Fibroblast of pulmonary artery (primary cell): ENCODE results near the gene CD81.

Source experiments
- DNase-seq: peaks from one replicate; pipeline ENCODE4 v3.0.0-alpha.2; 2010; ENCODE audit warnings: low read depth
- H3K4me3 ChIP-seq: replicated peaks from 2 replicates; pipeline ENCODE4 v1.5.1; 2011; ENCODE audit warnings: low read depth, mild to moderate bottlenecking, control low read depth, low read length, moderate library complexity
- TF ChIP-seq, protein P1 (sequence below): IDR thresholded peaks from 2 replicates; pipeline ENCODE4 v1.5.1; 2011; ENCODE audit warnings: mild to moderate bottlenecking, control low read depth, low read length, inconsistent platforms; ENCODE audit errors: missing control alignments

Gene CD81

DNA sequence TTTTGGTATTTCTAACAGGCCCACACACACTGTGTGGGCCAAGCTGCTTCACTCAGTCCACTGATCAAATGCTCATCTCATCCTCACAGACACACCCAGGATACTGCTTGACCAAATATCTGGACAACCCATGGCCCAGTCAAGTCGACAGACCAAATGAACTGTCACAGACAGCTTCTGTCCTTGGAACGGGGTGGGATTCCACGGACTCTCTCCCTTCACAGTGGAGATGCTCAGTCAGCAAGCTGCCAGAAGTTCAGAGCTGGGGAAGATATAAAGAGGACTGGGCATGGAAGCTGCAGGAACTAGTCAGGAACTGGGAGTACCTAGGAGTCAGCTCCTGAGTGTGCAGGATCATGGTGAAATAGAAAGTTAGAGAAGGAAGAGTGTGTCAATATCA, 34.6 kb upstream of the CD81 start:
- TF ChIP-seq, protein P1, sequence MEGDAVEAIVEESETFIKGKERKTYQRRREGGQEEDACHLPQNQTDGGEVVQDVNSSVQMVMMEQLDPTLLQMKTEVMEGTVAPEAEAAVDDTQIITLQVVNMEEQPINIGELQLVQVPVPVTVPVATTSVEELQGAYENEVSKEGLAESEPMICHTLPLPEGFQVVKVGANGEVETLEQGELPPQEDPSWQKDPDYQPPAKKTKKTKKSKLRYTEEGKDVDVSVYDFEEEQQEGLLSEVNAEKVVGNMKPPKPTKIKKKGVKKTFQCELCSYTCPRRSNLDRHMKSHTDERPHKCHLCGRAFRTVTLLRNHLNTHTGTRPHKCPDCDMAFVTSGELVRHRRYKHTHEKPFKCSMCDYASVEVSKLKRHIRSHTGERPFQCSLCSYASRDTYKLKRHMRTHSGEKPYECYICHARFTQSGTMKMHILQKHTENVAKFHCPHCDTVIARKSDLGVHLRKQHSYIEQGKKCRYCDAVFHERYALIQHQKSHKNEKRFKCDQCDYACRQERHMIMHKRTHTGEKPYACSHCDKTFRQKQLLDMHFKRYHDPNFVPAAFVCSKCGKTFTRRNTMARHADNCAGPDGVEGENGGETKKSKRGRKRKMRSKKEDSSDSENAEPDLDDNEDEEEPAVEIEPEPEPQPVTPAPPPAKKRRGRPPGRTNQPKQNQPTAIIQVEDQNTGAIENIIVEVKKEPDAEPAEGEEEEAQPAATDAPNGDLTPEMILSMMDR: no peak
- no peak for DNase-seq
- no peak overlapping the region for H3K4me3 ChIP-seq

DNA sequence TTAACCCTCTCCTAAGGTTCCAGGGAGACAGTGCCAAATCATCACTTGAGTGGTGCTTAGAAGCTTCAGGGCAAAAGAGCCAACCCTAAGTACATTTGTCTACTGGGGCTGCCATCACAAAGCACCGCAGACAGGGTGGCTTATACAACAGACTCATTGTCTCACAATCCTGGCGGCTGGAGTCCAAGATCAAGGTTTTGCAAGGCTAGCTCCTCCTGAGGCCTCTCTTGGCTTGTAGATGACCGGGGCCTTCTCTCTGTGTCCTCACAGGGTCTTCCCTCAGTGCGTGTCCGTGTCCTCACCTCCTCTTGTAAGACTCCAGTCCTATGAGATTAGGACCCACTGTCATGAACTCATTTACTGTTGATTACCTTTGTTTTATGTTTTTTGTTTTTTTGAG, 34.1 kb upstream of the CD81 start:
- peak; percentile 25 for DNase-seq
- H3K4me3 ChIP-seq: no peak overlapping the region
- TF ChIP-seq, protein P1: no peak

DNA sequence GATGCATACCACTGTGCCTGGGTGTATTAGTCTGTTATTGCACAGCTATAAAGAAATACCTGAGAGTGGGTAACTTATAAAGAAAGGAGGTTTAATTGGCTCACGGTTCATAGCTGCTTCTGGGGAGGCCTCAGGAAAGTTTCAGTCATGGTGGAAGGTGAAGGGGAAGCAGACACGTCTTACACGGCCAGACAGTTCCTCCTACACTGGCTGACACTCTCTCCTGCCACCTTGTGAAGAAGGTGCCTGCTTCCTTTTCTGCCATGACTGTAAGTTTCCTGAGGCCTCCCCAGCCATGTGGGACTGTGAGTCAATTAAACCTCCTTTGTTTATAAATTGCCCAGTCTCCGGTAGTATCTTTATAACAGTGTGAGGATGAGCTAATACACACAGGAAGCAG, 33.6 kb upstream of the CD81 start:
- no peak for DNase-seq
- H3K4me3 ChIP-seq: no peak overlapping the region
- TF ChIP-seq, protein P1: no peak

DNA sequence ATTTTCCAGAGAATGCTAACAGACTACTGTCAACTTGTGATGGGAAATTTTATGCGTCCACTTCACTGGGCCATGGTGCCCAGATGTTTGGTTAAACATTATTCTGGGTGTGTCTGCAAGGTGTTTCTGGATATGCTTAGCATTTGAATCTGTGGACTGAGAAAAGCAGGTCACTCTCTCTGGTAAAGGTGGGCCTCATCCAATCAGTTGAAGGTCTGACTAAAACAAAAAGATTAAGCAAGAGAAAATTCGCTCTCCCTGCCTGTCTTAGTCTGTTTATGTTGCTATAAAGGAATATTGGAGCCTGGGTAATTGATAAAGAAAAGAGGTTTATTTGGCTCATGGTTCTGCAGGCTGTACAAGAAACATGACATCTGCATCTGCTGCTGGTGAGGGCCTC, 32.1 kb upstream of the CD81 start:
- TF ChIP-seq, protein P1: no peak
- DNase-seq: no peak
- no peak overlapping the region for H3K4me3 ChIP-seq

DNA sequence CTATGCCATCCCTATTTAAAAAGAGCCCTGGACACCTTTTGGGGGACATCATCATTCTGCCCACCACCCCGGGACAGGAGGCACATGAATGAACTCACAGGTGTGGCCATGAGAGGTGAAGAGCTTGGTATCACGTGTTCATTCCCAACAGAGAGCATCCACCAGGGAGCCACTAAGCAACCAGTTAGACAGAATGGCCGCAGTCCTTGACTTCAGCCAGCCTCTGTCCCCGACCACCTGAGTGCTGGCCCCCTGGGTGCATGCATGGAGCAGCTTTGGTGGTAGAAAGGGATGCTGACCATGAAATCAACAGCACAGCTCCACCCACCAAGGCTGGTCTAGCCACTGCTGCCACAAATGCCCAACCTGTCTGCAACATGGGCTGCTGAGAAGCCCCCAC, 31.1 kb upstream of the CD81 start:
- no peak overlapping the region for H3K4me3 ChIP-seq
- TF ChIP-seq, protein P1: no peak
- no peak for DNase-seq

DNA sequence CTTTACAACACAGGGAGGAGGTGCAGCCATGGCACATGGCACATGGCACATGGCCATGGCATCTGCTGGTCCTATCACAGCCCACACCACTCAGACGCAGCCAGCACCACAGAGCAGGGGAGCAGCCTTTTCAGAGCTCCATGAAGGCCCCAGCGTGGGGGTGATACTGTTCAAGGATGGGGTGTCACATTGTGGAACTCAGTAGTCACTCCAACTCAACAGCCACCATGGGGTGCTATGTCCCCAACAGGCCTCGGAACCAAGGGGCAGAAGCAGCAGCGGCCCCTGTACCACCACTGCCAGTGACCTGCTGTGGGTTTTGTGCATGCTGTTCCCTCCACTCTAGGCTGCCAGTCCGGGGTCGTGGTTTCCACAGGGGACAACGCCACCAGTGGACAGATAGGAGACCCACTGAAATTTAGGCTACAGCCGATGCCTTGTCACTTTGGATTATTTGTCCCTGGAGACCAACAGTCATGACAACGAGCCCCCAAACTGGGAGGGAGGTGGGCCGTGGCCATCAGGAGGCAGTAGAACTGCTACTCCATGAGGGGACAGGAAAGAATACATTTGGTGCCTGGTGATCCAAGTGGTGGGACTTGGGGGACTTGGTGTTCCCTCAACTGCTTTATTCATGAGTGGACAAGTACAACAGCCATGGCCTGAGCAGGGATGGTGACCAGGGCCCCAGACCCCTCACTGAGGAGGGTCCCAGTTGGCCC, 30.4 kb upstream of the CD81 start:
- H3K4me3 ChIP-seq: no peak overlapping the region
- TF ChIP-seq, protein P1: no peak
- DNase-seq: no peak

DNA sequence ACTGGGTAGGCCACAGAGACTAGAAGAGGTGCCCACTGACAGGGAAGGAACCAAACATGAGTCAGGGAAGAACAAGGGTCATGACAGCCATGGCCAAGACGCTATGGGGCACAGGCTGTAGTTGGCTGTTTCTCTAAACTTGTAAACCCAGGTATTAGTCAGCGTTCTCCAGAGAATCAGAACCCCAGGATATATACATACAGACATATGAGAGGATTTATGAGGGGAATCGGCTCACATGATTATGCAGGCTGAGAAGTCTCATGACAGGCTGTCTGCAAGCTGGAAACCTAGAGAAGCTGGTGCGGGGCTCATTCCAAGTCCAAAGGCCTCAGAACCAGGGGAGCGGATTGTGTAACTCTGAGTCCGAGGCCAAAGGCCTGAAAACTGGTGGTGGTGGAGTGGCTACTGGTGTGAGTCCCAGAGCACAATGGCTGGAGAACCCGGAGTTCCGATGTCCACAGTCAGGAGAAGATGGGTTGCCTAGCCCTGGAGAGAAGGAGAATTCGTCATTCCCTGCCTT, 29.7 kb upstream of the CD81 start:
- H3K4me3 ChIP-seq: no peak overlapping the region
- DNase-seq: no peak
- TF ChIP-seq, protein P1: no peak
